ENCODE data around the gene SPTBN1. TPM values are rescaled to one million over a fixed set of nuclear protein-coding genes. Genes with fewer than 3 reads are reported as not detected.

SPTBN1 gene
- total and polyA plus RNA-seq, 2 donors (not counting 3 experiments of a cell fraction or from before 2014, with no cell fraction given) = 63.3 to 320 TPM

- H3K9ac ChIP-seq (replicated peaks; ENCODE audit: extremely low read depth, insufficient read depth, low read length) = no peak overlapping the region
- no peak for DNase-seq (ENCODE audit: low read depth, low spot score)
- no peak for TF ChIP-seq MYC (IDR thresholded peaks at IDR 0.05; ENCODE audit: low read depth, low read length)
- ChIA-PET POLR2A (no interaction called here), CTCF (interaction anchor here (0.7 to 5.1 kb wide), 2 partner anchors 54 kb away, joined by 3 to 23 read pairs; no protein-coding TSS in a partner anchor)
- peaks cover 70% of the 10 kb centered on the region for H3K79me2 ChIP-seq (ENCODE audit: control insufficient read depth, insufficient read depth, low read length)
- H3K9me1 ChIP-seq (replicated peaks; ENCODE audit: control insufficient read depth, extremely low read depth, insufficient read depth, low read length) = no peaks in the 10 kb centered on the region
- dilution Hi-C loops (cut with MboI; ENCODE audit: extremely low pct_ligation_motif_present, low sequenced_read_pairs) = no loop called here
- intact Hi-C loops (cut with micrococcal nuclease) = loop anchor here (5.0 to 10.0 kb wide), 2 partner anchors 90 to 407 kb away; no protein-coding TSS in a partner anchor
- H3K36me3 ChIP-seq (ENCODE audit: control insufficient read depth in 2 of 2, extremely low read depth in 1 of 2, insufficient read depth in 2 of 2, low read length in 2 of 2) = peaks cover 5 to 13% of the 10 kb centered on the region in 2 experiments
- no peaks in the 10 kb centered on the region for H3K27me3 ChIP-seq (ENCODE audit: control insufficient read depth in 2 of 2, insufficient read depth in 2 of 2, low read length in 2 of 2)
- peaks cover 32% of the 10 kb centered on the region for H3K4me1 ChIP-seq (ENCODE audit: control insufficient read depth, extremely low read depth, insufficient read depth, low read length)
- BruUV-seq (replicated peaks) = no TSS peak
- H3K4me2 ChIP-seq (ENCODE audit: insufficient read depth, low read length) = no peak overlapping the region
- no peak overlapping the region for H3K4me3 ChIP-seq (replicated peaks in 1 of 3; ENCODE audit: insufficient read depth in 1 of 3, low read depth in 1 of 3, low read length in 3 of 3)
- no peak overlapping the region for H2AFZ ChIP-seq (ENCODE audit: low read depth, low read length)
- H3K27ac ChIP-seq (ENCODE audit: insufficient read depth, low read depth, low read length) = no peak overlapping the region
- H3K9me3 ChIP-seq (replicated peaks; ENCODE audit: control insufficient read depth, insufficient read depth, low read length) = no peaks in the 10 kb centered on the region
- H4K20me1 ChIP-seq (replicated peaks; ENCODE audit: control insufficient read depth, extremely low read depth, insufficient read depth, low read length) = no peaks in the 10 kb centered on the region
- FAIRE-seq = no peak
Observed at GRCh38 chr2:54611830-54612545, 155.9 kb downstream of the SPTBN1 start.

- Histone ChIP-seq H4K20me1 (replicated peaks; ENCODE audit: control insufficient read depth, extremely low read depth, insufficient read depth, low read length) (no peaks in the 10 kb centered on the region), H3K36me3 (ENCODE audit: control insufficient read depth in 2 of 2, extremely low read depth in 1 of 2, insufficient read depth in 2 of 2, low read length in 2 of 2) (peaks cover 17 to 21% of the 10 kb centered on the region in 2 experiments), H3K9ac (replicated peaks; ENCODE audit: extremely low read depth, insufficient read depth, low read length) (peak overlapping the region; percentile 57), H3K4me2 (ENCODE audit: insufficient read depth, low read length) (peak overlapping the region; percentile 74), H2AFZ (ENCODE audit: low read depth, low read length) (no peak overlapping the region), H3K4me3 (replicated peaks in 1 of 3; ENCODE audit: insufficient read depth in 1 of 3, low read depth in 1 of 3, low read length in 3 of 3) (no peak overlapping the region), H3K79me2 (ENCODE audit: control insufficient read depth, insufficient read depth, low read length) (peaks cover 62% of the 10 kb centered on the region), H3K4me1 (ENCODE audit: control insufficient read depth, extremely low read depth, insufficient read depth, low read length) (peaks cover 34% of the 10 kb centered on the region), H3K9me3 (replicated peaks; ENCODE audit: control insufficient read depth, insufficient read depth, low read length) (no peaks in the 10 kb centered on the region), H3K9me1 (replicated peaks; ENCODE audit: control insufficient read depth, extremely low read depth, insufficient read depth, low read length) (no peaks in the 10 kb centered on the region), H3K27ac (ENCODE audit: insufficient read depth, low read depth, low read length) (peak overlapping the region; percentile 93), H3K27me3 (ENCODE audit: control insufficient read depth in 2 of 2, insufficient read depth in 2 of 2, low read length in 2 of 2) (no peaks in the 10 kb centered on the region)
- BruUV-seq (replicated peaks) = no TSS peak
- intact Hi-C loops (cut with micrococcal nuclease) = loop anchor here (1.0 to 10.0 kb wide), 4 partner anchors 8 to 409 kb away; no protein-coding TSS in a partner anchor
- FAIRE-seq (no peak), DNase-seq (ENCODE audit: low read depth, low spot score) (peak; percentile 88)
- ChIA-PET POLR2A (interaction anchor here (1.2 to 1.5 kb wide), 2 partner anchors 40 to 54 kb away, joined by 4 to 5 read pairs; no protein-coding TSS in a partner anchor), CTCF (interaction anchor here (0.9 to 5.1 kb wide), 13 partner anchors 9 to 91 kb away, joined by 3 to 23 read pairs (median 4); no protein-coding TSS in a partner anchor)
- dilution Hi-C loops (cut with MboI; ENCODE audit: extremely low pct_ligation_motif_present, low sequenced_read_pairs) = no loop called here
- TF ChIP-seq CTCF (IDR thresholded peaks at IDR 0.05; ENCODE audit: extremely low read depth in 1 of 2, insufficient read depth in 1 of 2, low read depth in 1 of 2, low read length in 2 of 2) = no peak
- TF ChIP-seq POLR2AphosphoS5 (IDR thresholded peaks at IDR 0.05; ENCODE audit: insufficient read depth, low read depth, low read length) = no peak
- no peak for TF ChIP-seq FOS (IDR thresholded peaks at IDR 0.05; ENCODE audit: borderline replicate concordance, insufficient read depth, low read length)
- TF ChIP-seq MAX (IDR thresholded peaks at IDR 0.05; ENCODE audit: insufficient read depth, insufficient read length) = no peak
- TF ChIP-seq JUN (IDR thresholded peaks at IDR 0.05; ENCODE audit: borderline replicate concordance, insufficient read depth, insufficient read length, low read depth) = no peak
- TF ChIP-seq GATA2 (IDR thresholded peaks at IDR 0.05; ENCODE audit: insufficient read depth, insufficient read length, low read depth, low read length) = no peak
- no peak for TF ChIP-seq MYC (IDR thresholded peaks at IDR 0.05; ENCODE audit: low read depth, low read length)
- no peak for TF ChIP-seq EZH2 (IDR thresholded peaks at IDR 0.05; ENCODE audit: borderline replicate concordance, low read depth, low read length, severe bottlenecking)
- no peak for TF ChIP-seq POLR2A (IDR thresholded peaks at IDR 0.05; ENCODE audit: low read depth, low read length)
Observed at GRCh38 chr2:54613386-54613785, 157.3 kb downstream of the SPTBN1 start.
